HG03097 (cell line): ENCODE data around the gene PRR13.
"Not testable (repeated sequence)": the region's sequence is repeated elsewhere in the genome, so short reads cannot be mapped to it uniquely, and the experiment has no call there.

Source experiments
- ATAC-seq: cut with Tn5 transposase; IDR thresholded peaks from one replicate; pipeline ENCODE4 v1.9.1; 2021; ENCODE audit not compliant: unreplicated experiment, low FRiP score

The PRR13 gene

DNA sequence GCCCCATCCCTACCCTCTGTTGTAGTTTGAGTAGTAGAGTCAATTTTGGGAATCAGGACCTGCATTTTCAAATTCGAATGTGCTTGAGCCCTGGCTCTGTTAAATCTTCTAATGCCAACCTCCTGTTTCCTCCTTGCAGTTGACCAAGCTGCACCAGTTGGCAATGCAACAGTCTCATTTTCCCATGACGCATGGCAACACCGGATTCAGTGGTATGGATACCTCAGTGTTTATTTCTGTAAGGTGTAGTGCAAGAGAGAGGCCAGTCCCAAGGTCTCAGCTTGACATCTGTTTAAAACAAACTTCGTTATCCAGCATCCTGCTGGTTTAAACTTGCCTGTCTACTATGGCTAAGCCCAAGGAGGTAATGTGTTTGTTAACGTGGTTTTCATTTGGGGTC is 25.5 kb downstream of the PRR13 start:
- no peak for ATAC-seq

DNA sequence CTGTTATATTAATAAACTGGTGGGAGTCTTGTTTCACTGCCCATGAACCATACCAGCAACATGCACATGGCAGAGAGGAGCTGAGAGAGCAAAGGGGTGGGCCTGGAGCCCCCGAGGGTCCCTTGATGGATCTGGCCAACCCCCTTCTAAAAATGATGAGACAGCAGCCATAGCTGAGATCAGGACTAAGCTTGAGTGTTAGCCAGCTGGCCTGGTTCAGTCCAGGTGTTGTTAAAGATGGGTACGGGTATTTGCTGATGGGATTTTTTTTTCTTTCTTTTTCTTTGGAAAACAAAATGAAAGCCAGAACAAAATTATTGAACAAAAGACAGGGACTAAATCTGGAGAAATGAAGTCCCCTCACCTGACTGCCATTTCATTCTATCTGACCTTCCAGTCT is 26.3 kb downstream of the PRR13 start:
- ATAC-seq: no peak

- no peak for ATAC-seq
Measured at GRCh38 chr12:53468282-53468681, 26.7 kb downstream of the PRR13 start.

DNA sequence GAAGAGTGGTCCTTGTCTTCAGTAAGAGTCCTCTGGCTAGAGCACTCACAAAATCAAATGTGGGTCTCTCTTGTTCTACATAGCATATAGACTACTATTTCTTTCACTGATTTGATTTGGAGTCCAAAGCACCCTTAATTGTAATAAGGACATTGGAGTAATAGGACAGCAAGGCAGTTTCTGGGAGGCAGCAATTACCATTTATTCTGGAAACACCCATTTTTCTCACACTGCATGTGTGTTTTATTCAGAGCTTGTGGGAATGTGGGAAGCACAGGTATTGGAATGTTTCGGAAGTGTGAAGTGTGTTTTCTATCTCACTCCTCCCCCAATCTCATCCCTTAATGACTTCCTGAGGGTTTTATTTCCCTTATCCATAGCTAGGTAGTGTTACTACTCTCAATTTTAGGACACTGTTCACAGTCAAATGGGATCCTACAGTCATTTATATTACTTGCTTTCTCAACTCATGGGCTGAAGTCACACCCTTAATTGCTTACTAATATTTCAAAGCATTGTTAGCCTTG is 30.6 kb downstream of the PRR13 start:
- no peak for ATAC-seq

GRCh38 chr12:53474077-53474476 is 32.5 kb downstream of the PRR13 start:
- ATAC-seq: no peak

GRCh38 chr12:53474819-53475218 is 33.3 kb downstream of the PRR13 start:
- ATAC-seq: no peak

- no peak for ATAC-seq
Measured at GRCh38 chr12:53476769-53477209, 35.3 kb downstream of the PRR13 start.

GRCh38 chr12:53478865-53479264 is 37.3 kb downstream of the PRR13 start:
- ATAC-seq: no peak

GRCh38 chr12:53479331-53479730 is 37.8 kb downstream of the PRR13 start:
- no peak for ATAC-seq

GRCh38 chr12:53480491-53481442 is 39.2 kb downstream of the PRR13 start:
- ATAC-seq: no peak

- ATAC-seq: not testable (repeated sequence)
Measured at GRCh38 chr12:53481458-53481857, 39.9 kb downstream of the PRR13 start.

DNA sequence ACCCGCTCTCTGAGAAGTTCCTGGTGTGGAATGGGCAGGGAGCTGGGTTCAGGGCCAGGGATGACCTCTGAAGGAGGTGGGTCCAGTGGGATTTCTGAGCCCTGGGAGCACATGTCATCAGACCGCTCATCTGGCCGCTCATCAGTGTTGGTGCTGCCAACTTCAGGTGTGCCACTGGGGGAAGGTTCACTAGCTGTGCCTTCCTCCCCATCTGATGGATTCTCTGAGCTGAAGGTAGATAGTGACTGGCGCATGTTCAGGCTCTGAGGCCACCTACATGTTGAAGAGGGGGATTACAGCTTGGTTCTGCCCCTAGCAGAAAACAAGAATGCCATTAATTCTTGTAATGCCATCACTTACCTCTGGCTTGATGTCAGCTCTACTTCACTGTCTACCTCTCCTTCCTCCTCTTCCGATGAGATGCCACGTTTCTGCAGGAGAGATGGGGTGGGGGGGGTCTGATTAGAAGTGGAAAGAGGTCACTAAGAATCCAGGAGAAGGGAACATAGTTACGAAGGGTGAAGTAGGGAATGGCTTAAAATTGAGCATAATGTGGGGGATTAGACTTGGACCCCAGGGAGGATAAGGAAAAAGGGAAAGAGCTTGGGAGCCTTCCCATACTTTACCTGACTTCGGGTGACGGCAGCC is 40.5 kb downstream of the PRR13 start:
- ATAC-seq: no peak

DNA sequence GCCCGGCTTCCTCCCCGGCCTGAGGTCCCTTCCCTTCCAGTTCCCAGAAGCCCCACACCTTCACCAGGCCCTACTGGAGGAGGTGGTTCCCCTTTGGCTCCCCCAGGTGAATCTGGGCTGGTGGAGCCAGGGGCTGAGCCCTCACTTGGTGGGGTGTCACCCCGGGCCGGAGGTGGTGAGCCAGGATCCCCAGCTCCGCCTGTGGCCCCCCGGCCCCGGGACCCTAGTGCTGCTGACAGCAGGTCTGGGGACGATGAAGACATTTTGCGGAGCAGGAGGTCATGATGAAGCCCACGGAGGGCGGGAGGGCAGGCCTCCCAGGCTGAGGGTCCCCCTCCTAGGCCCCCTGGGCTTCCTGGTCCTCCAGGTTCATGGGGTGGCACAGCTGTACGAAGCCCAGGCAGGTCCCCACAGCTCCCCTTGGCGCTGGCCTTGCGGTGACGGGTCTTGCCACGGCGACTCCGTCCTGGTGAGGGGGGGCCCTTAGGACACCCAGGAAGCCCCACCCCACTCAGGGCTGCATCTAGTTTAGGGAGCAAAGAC is 41.2 kb downstream of the PRR13 start:
- no peak for ATAC-seq

DNA sequence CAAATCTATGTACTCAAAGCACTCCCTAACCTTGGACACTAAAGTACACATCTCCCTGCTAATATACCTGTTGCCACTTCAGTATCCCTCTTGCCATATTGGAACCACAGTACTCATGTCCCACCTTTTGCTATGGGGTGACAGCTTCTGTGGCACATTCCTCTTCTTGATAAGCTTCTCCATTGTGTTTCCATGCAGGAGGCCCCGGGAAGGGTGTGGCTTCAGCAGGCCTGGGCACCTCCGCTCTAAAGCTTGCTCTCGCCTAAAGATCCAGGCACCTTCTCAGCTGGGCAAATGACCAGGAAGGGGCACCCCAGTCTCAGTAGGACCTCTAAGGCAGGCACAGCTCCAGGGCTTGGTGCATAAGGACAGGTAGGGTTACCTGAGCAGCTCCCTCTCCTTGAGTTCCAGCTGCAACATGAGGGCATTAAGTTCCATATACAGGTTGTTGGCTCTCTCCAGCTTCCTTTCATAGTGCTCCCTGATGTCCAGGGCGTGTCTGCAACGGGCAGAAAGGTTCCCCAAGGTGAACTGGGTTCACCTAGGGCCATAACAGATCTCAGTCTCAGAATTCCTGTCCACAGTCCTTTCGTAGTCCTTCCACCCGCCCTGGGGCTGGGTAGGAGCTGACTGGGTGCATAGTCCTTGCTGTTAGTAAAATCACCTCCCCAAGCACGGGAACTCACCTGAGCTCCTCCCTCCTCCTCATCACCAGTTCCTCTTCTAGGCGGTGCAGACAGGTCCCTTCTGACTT is 41.9 kb downstream of the PRR13 start:
- ATAC-seq: no peak

- ATAC-seq: no peak
Measured at GRCh38 chr12:53483979-53484377, 42.4 kb downstream of the PRR13 start.

DNA sequence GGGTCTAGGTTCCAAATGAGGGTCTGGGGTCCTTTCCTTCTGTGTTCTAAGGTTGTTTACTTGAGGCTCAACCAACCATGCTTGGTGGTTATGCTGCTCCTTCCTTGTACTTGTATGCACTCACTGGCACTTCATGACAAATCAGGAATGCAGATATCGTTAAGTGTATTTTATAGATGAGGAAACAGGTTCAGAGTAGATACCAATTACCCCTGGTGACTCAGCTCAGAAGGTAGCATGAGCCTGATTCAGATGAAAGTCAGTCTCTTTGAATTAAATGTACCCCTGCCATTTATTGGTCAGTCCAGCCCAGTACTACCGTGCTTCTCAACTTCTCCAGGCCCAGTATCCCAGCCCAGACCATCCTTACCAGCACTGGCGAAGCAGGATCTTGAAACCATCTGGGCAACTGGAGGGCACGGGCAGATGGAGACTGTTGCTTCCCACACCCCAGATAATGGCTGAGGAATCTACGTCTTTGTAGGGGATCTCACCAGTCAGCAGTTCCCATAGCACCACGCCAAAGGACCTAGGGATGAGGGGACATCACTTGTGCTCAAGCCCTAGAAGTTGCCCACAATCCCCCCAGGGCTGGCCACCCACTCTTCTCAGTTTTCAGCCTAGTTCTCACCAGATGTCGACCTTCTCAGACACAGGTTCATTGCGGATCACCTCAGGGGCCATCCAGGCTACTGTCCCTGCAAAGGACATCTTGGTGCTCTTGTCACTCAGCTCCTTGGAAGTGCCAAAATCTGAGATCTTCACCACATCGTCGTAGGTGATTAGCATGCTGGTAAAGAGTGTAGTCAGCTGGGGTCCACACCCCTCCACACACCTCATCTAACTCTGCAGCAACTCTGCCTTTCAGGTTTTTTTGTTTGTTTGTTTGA is 43.4 kb downstream of the PRR13 start:
- ATAC-seq: no peak

- no peak for ATAC-seq
Measured at GRCh38 chr12:53485955-53486735, 44.6 kb downstream of the PRR13 start.

- no peak for ATAC-seq
Measured at GRCh38 chr12:53486736-53487487, 45.4 kb downstream of the PRR13 start.
